HG03095 (cell line): Measurements from ENCODE around the gene MALT1.

ENCODE experiments used
- ATAC-seq: cut with Tn5 transposase; IDR thresholded peaks from one replicate; pipeline ENCODE4 v1.9.1; 2021; ENCODE audit warnings: moderate library complexity; ENCODE audit not compliant: unreplicated experiment

MALT1 gene

DNA sequence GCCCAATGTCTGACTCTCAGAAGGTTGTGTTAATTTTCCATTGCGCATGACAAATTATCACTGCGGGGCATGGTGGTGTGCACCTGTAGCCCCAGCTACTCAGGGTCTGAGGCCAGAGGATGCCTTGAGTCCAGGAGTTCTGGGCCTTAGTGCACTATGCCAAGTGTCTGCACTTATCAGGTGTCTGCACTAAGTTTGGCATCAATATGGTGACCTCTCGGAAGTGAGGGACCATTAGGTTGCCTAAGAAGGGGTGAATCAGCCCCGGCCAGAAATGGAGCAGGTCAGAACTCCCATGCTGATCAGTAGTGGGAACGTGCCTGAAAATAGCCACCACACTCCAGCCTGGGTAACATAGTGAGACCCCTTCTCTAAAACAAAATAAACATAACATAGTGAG lies 131.7 kb downstream of the MALT1 start:
- ATAC-seq, result no peak

GRCh38 chr18:58803978-58804377 lies 132.7 kb downstream of the MALT1 start:
- no peak for ATAC-seq
